Measurements from ENCODE around the gene KDF1. TPM values are rescaled to one million over a fixed set of nuclear protein-coding genes. Genes with fewer than 3 reads are reported as not detected.

The KDF1 gene
- polyA plus RNA-seq, 4 donors: 19.9 to 30.8 (median 27.1) TPM

DNA sequence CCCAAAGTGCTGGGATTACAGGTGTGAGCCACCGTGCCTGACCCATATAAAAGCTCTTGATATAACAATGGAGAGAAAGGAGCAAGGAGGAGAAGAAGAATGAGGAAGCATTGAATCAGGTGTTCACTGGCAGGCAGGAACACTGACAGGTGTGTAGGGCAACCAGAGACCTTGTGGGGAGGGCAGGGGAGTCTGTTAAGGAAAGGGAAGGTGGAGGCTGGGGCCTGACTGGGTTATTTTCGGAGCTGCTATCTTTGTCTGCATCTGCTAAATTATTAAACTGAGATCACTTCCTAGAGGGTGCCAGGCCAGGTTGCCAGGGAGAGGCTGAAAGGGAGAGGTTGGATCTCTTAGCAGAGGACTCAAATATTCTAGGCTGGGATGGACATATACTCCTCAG, 26.4 kb upstream of the KDF1 start:
- 14 to 49% (median 21%) methylated on average over 2 of the region's 2 CpGs for WGBS, 3 donors

DNA sequence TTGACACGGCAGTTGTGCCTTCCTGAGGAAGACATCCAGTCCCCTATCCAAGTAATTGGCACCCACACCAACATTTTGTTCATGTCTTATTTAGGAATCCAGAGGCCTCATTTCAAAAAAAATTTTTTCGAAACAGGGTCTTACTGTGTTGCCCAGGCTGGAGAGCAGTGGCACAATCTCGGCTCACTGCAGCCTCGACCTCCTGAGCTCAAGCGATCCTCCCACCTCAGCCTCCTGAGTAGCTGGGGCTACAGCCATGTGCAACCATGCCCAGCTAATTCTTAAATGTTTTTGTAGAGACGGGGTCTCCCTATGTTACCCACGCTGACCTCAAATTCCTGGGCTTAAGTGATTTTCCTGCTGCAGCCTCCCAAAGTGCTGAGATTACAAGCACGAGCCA, 24.0 kb upstream of the KDF1 start:
- WGBS, 3 donors: 85 to 93% (median 88%) methylated on average over 8 of the region's 8 CpGs
- Histone ChIP-seq H3K9me3 (ENCODE audit: control insufficient read depth in 2 of 2, insufficient read depth in 1 of 2, low read depth in 1 of 2, low read length in 1 of 2) (no peaks in the 10 kb centered on the region), H3K4me3 (ENCODE audit: low read depth in 1 of 3, low read length in 3 of 3) (no peak overlapping the region), H3K4me1 (ENCODE audit: control insufficient read depth in 3 of 3, insufficient read depth in 2 of 3, low read depth in 1 of 3, low read length in 2 of 3) (peaks cover 0 to 5% (median 0%) of the 10 kb centered on the region in 3 donors), H3K27ac (ENCODE audit: low read depth in 1 of 3, low read length in 2 of 3) (no peak overlapping the region), H3K27me3 (ENCODE audit: control insufficient read depth in 3 of 3, insufficient read depth in 3 of 3, low read length in 3 of 3) (no peaks in the 10 kb centered on the region), H3K36me3 (ENCODE audit: control insufficient read depth in 3 of 3, insufficient read depth in 2 of 3, low read depth in 1 of 3, low read length in 3 of 3) (peaks cover 0 to 5% (median 0%) of the 10 kb centered on the region in 3 donors)
- FAIRE-seq (no peak), DNase-seq (no peak)

More for the DNA sequence above, 26.4 kb upstream of the KDF1 start:
- Histone ChIP-seq H3K4me3 (ENCODE audit: low read depth in 1 of 3, low read length in 3 of 3) (no peak overlapping the region), H3K36me3 (ENCODE audit: control insufficient read depth in 3 of 3, insufficient read depth in 2 of 3, low read depth in 1 of 3, low read length in 3 of 3) (no peaks in the 10 kb centered on the region), H3K9me3 (ENCODE audit: control insufficient read depth in 2 of 2, insufficient read depth in 1 of 2, low read depth in 1 of 2, low read length in 1 of 2) (no peaks in the 10 kb centered on the region), H3K27me3 (ENCODE audit: control insufficient read depth in 3 of 3, insufficient read depth in 3 of 3, low read length in 3 of 3) (peaks cover 0 to under 1% (median 0%) of the 10 kb centered on the region in 3 donors), H3K27ac (ENCODE audit: low read depth in 1 of 3, low read length in 2 of 3) (peak overlapping the region in 1 of 3 donors; percentile 12), H3K4me1 (ENCODE audit: control insufficient read depth in 3 of 3, insufficient read depth in 2 of 3, low read depth in 1 of 3, low read length in 2 of 3) (peaks cover 6 to 16% (median 10%) of the 10 kb centered on the region in 3 donors)
- no peak for FAIRE-seq
- DNase-seq: peak in 1 of 2 donors; percentile 5

DNA sequence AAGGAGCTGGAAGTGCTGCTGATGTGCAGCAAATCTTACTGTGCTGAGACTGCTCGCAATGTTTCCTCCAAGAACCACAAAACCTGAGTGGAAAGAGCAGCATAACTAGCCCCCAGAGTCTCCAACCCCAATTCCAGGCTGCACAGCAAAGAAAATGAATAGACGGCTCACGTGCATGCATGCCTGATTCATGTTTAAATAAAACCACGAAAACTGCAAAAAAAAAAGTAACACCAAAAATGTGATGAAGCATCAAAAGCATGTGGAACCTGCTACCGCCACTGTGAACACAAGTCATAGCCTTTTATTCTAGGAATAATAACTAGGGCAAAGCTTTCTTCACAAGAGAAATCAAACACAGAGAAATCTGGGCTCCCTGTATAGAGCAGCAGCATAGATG, 23.6 kb upstream of the KDF1 start:
- H3K27me3 ChIP-seq (ENCODE audit: control insufficient read depth in 3 of 3, insufficient read depth in 3 of 3, low read length in 3 of 3): no peaks in the 10 kb centered on the region
- H3K4me1 ChIP-seq (ENCODE audit: control insufficient read depth in 3 of 3, insufficient read depth in 2 of 3, low read depth in 1 of 3, low read length in 2 of 3): peaks cover 0 to 5% (median 0%) of the 10 kb centered on the region in 3 donors
- WGBS, 3 donors: 65 to 85% (median 67%) methylated on average over 5 of the region's 5 CpGs
- H3K4me3 ChIP-seq (ENCODE audit: low read depth in 1 of 3, low read length in 3 of 3): no peak overlapping the region
- no peaks in the 10 kb centered on the region for H3K9me3 ChIP-seq (ENCODE audit: control insufficient read depth in 2 of 2, insufficient read depth in 1 of 2, low read depth in 1 of 2, low read length in 1 of 2)
- H3K36me3 ChIP-seq (ENCODE audit: control insufficient read depth in 3 of 3, insufficient read depth in 2 of 3, low read depth in 1 of 3, low read length in 3 of 3): peaks cover 0 to 5% (median 0%) of the 10 kb centered on the region in 3 donors
- DNase-seq (no peak), FAIRE-seq (no peak)
- H3K27ac ChIP-seq (ENCODE audit: low read depth in 1 of 3, low read length in 2 of 3): no peak overlapping the region

GRCh38 chr1:26981146-26981846, 21.0 kb upstream of the KDF1 start:
- no peaks in the 10 kb centered on the region for H3K27me3 ChIP-seq (ENCODE audit: control insufficient read depth in 3 of 3, insufficient read depth in 3 of 3, low read length in 3 of 3)
- peaks cover 0 to 5% (median 0%) of the 10 kb centered on the region in 3 donors for H3K36me3 ChIP-seq (ENCODE audit: control insufficient read depth in 3 of 3, insufficient read depth in 2 of 3, low read depth in 1 of 3, low read length in 3 of 3)
- no peak for FAIRE-seq
- DNase-seq: no peak
- WGBS, 3 donors: 78 to 83% (median 82%) methylated on average over 3 of the region's 3 CpGs
- peaks cover 0 to 3% (median 2%) of the 10 kb centered on the region in 3 donors for H3K4me1 ChIP-seq (ENCODE audit: control insufficient read depth in 3 of 3, insufficient read depth in 2 of 3, low read depth in 1 of 3, low read length in 2 of 3)
- H3K9me3 ChIP-seq (ENCODE audit: control insufficient read depth in 2 of 2, insufficient read depth in 1 of 2, low read depth in 1 of 2, low read length in 1 of 2): no peaks in the 10 kb centered on the region
- no peak overlapping the region for H3K27ac ChIP-seq (ENCODE audit: low read depth in 1 of 3, low read length in 2 of 3)
- no peak overlapping the region for H3K4me3 ChIP-seq (ENCODE audit: low read depth in 1 of 3, low read length in 3 of 3)

DNA sequence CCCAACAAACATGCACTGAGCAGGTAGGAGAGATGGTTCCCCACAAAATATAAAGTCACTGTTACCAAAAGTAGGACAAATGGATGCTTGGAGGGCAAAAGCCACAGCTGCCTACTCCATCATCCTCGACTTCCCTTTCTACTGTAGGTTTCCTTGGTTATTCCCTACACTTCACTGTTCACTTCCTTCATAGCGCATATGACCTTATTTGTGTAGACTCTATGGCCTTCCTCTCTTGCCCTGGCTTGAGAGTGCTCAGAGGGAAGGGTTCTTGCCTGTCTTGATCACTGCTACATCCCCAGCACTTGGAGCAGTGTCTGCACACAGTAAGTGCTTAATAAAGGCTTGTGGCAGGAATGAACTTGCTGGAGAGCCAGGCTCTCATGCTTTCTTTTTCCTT, 18.6 kb upstream of the KDF1 start:
- no peaks in the 10 kb centered on the region for H3K27me3 ChIP-seq (ENCODE audit: control insufficient read depth in 3 of 3, insufficient read depth in 3 of 3, low read length in 3 of 3)
- H3K4me1 ChIP-seq (ENCODE audit: control insufficient read depth in 3 of 3, insufficient read depth in 2 of 3, low read depth in 1 of 3, low read length in 2 of 3): peaks cover 0 to 3% (median 2%) of the 10 kb centered on the region in 3 donors
- H3K9me3 ChIP-seq (ENCODE audit: control insufficient read depth in 2 of 2, insufficient read depth in 1 of 2, low read depth in 1 of 2, low read length in 1 of 2): no peaks in the 10 kb centered on the region
- FAIRE-seq (no peak), DNase-seq (no peak)
- no peak overlapping the region for H3K27ac ChIP-seq (ENCODE audit: low read depth in 1 of 3, low read length in 2 of 3)
- 74 to 88% (median 81%) methylated on average over 2 of the region's 2 CpGs for whole genome bisulfite sequencing, 3 donors
- peaks cover 0 to 5% (median 0%) of the 10 kb centered on the region in 3 donors for H3K36me3 ChIP-seq (ENCODE audit: control insufficient read depth in 3 of 3, insufficient read depth in 2 of 3, low read depth in 1 of 3, low read length in 3 of 3)
- no peak overlapping the region for H3K4me3 ChIP-seq (ENCODE audit: low read depth in 1 of 3, low read length in 3 of 3)

DNA sequence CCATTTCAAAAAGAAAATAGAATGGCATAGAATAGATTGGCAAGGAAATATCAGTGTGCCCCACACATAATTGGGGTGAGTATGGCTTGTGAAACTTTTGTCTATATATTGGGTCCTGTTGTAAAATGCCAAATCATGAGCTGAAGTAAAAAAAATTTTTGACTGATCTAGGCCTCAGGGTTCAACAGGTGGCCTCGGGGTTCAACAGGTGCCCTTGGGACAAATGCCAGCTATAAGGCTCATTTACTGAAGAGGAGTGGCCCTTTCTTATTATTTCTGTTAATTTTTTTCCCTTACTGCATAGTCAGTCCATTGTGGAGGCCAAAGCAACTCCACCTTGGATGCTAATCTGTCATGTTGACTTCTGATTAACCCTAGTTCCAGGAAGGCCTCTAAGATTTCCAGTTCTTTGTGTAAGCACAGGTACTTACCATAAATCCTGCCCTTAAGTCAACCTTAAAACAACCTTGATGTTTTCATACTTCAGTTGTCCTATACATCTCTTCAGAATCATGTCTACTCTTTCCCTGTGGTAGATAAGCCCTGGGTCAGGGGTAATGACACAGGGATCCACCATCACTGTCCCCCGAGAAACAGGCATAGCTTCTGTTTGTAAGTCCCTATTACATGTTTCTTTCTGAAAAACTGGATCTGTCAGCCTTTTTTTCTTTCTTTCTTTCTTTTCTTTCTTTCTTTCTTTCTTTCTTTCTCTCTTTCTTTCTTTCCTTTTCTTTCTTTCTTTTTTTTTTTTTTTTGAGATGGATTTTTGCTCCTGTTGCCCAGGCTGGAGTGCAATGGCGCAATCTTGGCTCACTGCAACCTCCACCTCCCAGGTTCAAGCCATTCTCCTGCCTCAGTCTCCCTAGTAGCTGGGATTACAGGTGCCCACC, 16.6 kb upstream of the KDF1 start:
- no peak overlapping the region for H3K27ac ChIP-seq (ENCODE audit: low read depth in 1 of 3, low read length in 2 of 3)
- H3K36me3 ChIP-seq (ENCODE audit: control insufficient read depth in 3 of 3, insufficient read depth in 2 of 3, low read depth in 1 of 3, low read length in 3 of 3): peaks cover 0 to 8% (median 0%) of the 10 kb centered on the region in 3 donors
- no peak overlapping the region for H3K4me3 ChIP-seq (ENCODE audit: low read depth in 1 of 3, low read length in 3 of 3)
- H3K27me3 ChIP-seq (ENCODE audit: control insufficient read depth in 3 of 3, insufficient read depth in 3 of 3, low read length in 3 of 3): no peaks in the 10 kb centered on the region
- H3K9me3 ChIP-seq (ENCODE audit: control insufficient read depth in 2 of 2, insufficient read depth in 1 of 2, low read depth in 1 of 2, low read length in 1 of 2): no peaks in the 10 kb centered on the region
- H3K4me1 ChIP-seq (ENCODE audit: control insufficient read depth in 3 of 3, insufficient read depth in 2 of 3, low read depth in 1 of 3, low read length in 2 of 3): peaks cover 0 to 3% (median 2%) of the 10 kb centered on the region in 3 donors
- peak in 1 of 2 donors; percentile 48 for DNase-seq
- 65 to 81% (median 67%) methylated on average over 3 of the region's 3 CpGs for WGBS, 3 donors
- no peak for FAIRE-seq

- peaks cover 0 to 6% (median 2%) of the 10 kb centered on the region in 3 donors for H3K4me1 ChIP-seq (ENCODE audit: control insufficient read depth in 3 of 3, insufficient read depth in 2 of 3, low read depth in 1 of 3, low read length in 2 of 3)
- H3K36me3 ChIP-seq (ENCODE audit: control insufficient read depth in 3 of 3, insufficient read depth in 2 of 3, low read depth in 1 of 3, low read length in 3 of 3): peaks cover 0 to 3% (median 0%) of the 10 kb centered on the region in 3 donors
- 83 to 95% (median 87%) methylated on average over 4 of the region's 4 CpGs for WGBS, 3 donors
- no peak overlapping the region for H3K4me3 ChIP-seq (ENCODE audit: low read depth in 1 of 3, low read length in 3 of 3)
- no peak for DNase-seq
- H3K27ac ChIP-seq (ENCODE audit: low read depth in 1 of 3, low read length in 2 of 3): no peak overlapping the region
- H3K27me3 ChIP-seq (ENCODE audit: control insufficient read depth in 3 of 3, insufficient read depth in 3 of 3, low read length in 3 of 3): no peaks in the 10 kb centered on the region
- H3K9me3 ChIP-seq (ENCODE audit: control insufficient read depth in 2 of 2, insufficient read depth in 1 of 2, low read depth in 1 of 2, low read length in 1 of 2): no peaks in the 10 kb centered on the region
- FAIRE-seq: no peak
These were observed 12.6 kb upstream of the KDF1 start for GRCh38 chr1:26972821-26973220.

- Histone ChIP-seq H3K27me3 (ENCODE audit: control insufficient read depth in 3 of 3, insufficient read depth in 3 of 3, low read length in 3 of 3) (no peaks in the 10 kb centered on the region), H3K4me1 (ENCODE audit: control insufficient read depth in 3 of 3, insufficient read depth in 2 of 3, low read depth in 1 of 3, low read length in 2 of 3) (peaks cover 0 to 6% (median 2%) of the 10 kb centered on the region in 3 donors), H3K9me3 (ENCODE audit: control insufficient read depth in 2 of 2, insufficient read depth in 1 of 2, low read depth in 1 of 2, low read length in 1 of 2) (no peaks in the 10 kb centered on the region), H3K27ac (ENCODE audit: low read depth in 1 of 3, low read length in 2 of 3) (no peak overlapping the region), H3K36me3 (ENCODE audit: control insufficient read depth in 3 of 3, insufficient read depth in 2 of 3, low read depth in 1 of 3, low read length in 3 of 3) (peaks cover 0 to 6% (median 0%) of the 10 kb centered on the region in 3 donors), H3K4me3 (ENCODE audit: low read depth in 1 of 3, low read length in 3 of 3) (no peak overlapping the region)
- DNase-seq (no peak), FAIRE-seq (no peak)
- 40 to 55% (median 49%) methylated on average over 6 of the region's 6 CpGs for WGBS, 3 donors
These were observed 12.1 kb upstream of the KDF1 start for GRCh38 chr1:26972390-26972789.
